ENCODE measurements around the gene ZNF106.

ZNF106 gene

GRCh38 chr15:42498212-42499068 is 7.5 kb upstream of the ZNF106 start:
- H3K4me3 ChIP-seq (ENCODE audit: low read length), result no peak overlapping the region

GRCh38 chr15:42495361-42496212 is 4.6 kb upstream of the ZNF106 start, which contains the start of gene SNAP23:
SNAP23 (plus strand) TSS chr15:42495634; CDS start chr15:42511847, 16,213 bp downstream.
- peak; percentile 96 for DNase-seq (ENCODE audit: low read depth)
- no peak for TF ChIP-seq CTCF (IDR thresholded peaks at IDR 0.05; ENCODE audit: insufficient read depth, low read depth, low read length, missing control alignments)
- peak within 1 kb of the TSS; percentile 97 for H3K4me3 ChIP-seq (ENCODE audit: low read length)

More at GRCh38 chr15:42498212-42499068, 7.5 kb upstream of the ZNF106 start:
- no peak for TF ChIP-seq CTCF (IDR thresholded peaks at IDR 0.05; ENCODE audit: insufficient read depth, low read depth, low read length, missing control alignments)
- no peak for DNase-seq (ENCODE audit: low read depth)

GRCh38 chr15:42494998-42495360 is 4.0 kb upstream of the ZNF106 start:
- H3K4me3 ChIP-seq (ENCODE audit: low read length), result peak overlapping the region; percentile 97
- peak; percentile 67 for DNase-seq (ENCODE audit: low read depth)
- TF ChIP-seq CTCF (IDR thresholded peaks at IDR 0.05; ENCODE audit: insufficient read depth, low read depth, low read length, missing control alignments), result no peak

- no peak for DNase-seq (ENCODE audit: low read depth)
- no peak overlapping the region for H3K4me3 ChIP-seq (ENCODE audit: low read length)
- TF ChIP-seq CTCF (IDR thresholded peaks at IDR 0.05; ENCODE audit: insufficient read depth, low read depth, low read length, missing control alignments), result no peak
Observed at GRCh38 chr15:42493679-42494078, 2.7 kb upstream of the ZNF106 start.

GRCh38 chr15:42491539-42492225 is 741 bp upstream of the ZNF106 start:
- DNase-seq (ENCODE audit: low read depth), result peak; percentile 53
- TF ChIP-seq CTCF (IDR thresholded peaks at IDR 0.05; ENCODE audit: insufficient read depth, low read depth, low read length, missing control alignments), result no peak
- H3K4me3 ChIP-seq (ENCODE audit: low read length), result peak overlapping the region; percentile 98

- TF ChIP-seq CTCF (IDR thresholded peaks at IDR 0.05; ENCODE audit: insufficient read depth, low read depth, low read length, missing control alignments), result no peak
- DNase-seq (ENCODE audit: low read depth), result peak; percentile 7
- H3K4me3 ChIP-seq (ENCODE audit: low read length), result peak overlapping the region; percentile 98
Observed at GRCh38 chr15:42490291-42490670, 660 bp downstream of the ZNF106 start.

Data from epithelial cell of esophagus (primary cell).